Caco-2 (cell line): Measurements from ENCODE around the gene SLC2A11. TPM values are rescaled to one million over a fixed set of nuclear protein-coding genes. Genes with fewer than 3 reads are reported as not detected.

Experiments
- BruUV-seq: library from RNA; stranded (reverse); fragments of 400-500 nt; replicated peaks from 2 replicates; lab custom pipeline; 2021; lab: Mats Ljungman, UMichigan
- CTCF ChIA-PET: fragments of 300-600 bp; sonication (Branson Sonifier 250); formaldehyde crosslinking; loops from one replicate; lab custom pipeline; 2022; ENCODE audit warnings: antibody characterized with exemption; lab: Charles Lee
- POLR2A ChIA-PET: fragments of 300-600 bp; sonication (Branson Sonifier 250); formaldehyde crosslinking; loops from one replicate; lab custom pipeline; 2022; ENCODE audit warnings: antibody characterized with exemption; lab: Charles Lee
- DNase-seq, 2 experiments: peaks; one replicate each; pipeline versions ENCODE4 v3.0.0 to v3.0.0-alpha.2; 2020 to 2022
- H3K27me3 ChIP-seq: replicated peaks from 2 replicates; pipeline ENCODE4 v1.6.0; 2011; ENCODE audit warnings: low read length; ENCODE audit not compliant: control insufficient read depth, insufficient read depth
- H3K36me3 ChIP-seq: 2 replicates; pipeline ENCODE4 v1.5.1; 2011; ENCODE audit warnings: low read length; ENCODE audit not compliant: control insufficient read depth, insufficient read depth
- H3K4me1 ChIP-seq: fragments of 250-450 bp; sonication (Bioruptor Pico); 2 replicates; pipeline ENCODE4 v1.5.1; 2020; ENCODE audit warnings: mild to moderate bottlenecking
- H3K4me3 ChIP-seq: 2 replicates; pipeline ENCODE4 v1.5.1; 2011; ENCODE audit warnings: low read depth, mild to moderate bottlenecking, control low read depth, low read length
- H3K9me3 ChIP-seq: fragments of 250-450 bp; sonication (Bioruptor Pico); 2 replicates; pipeline ENCODE4 v1.5.1; 2020; ENCODE audit warnings: mild to moderate bottlenecking, moderate library complexity
- H3K27ac Mint-ChIP-seq: one replicate; pipeline ENCODE4 v1.8.0; 2022; ENCODE audit warnings: mixed read lengths; ENCODE audit not compliant: unreplicated experiment
- H3K27me3 Mint-ChIP-seq: one replicate; pipeline ENCODE4 v1.8.0; 2022; ENCODE audit warnings: mixed read lengths; ENCODE audit not compliant: insufficient read depth, unreplicated experiment
- H3K36me3 Mint-ChIP-seq: one replicate; pipeline ENCODE4 v1.8.0; 2022; ENCODE audit warnings: mild to moderate bottlenecking, mixed read lengths; ENCODE audit not compliant: insufficient read depth, unreplicated experiment
- H3K4me1 Mint-ChIP-seq: one replicate; pipeline ENCODE4 v1.8.0; 2022; ENCODE audit warnings: low read depth, mixed read lengths; ENCODE audit not compliant: unreplicated experiment
- H3K4me3 Mint-ChIP-seq: one replicate; pipeline ENCODE4 v1.8.0; 2022; ENCODE audit warnings: mild to moderate bottlenecking, moderate library complexity, mixed read lengths; ENCODE audit not compliant: unreplicated experiment
- H3K9me3 Mint-ChIP-seq: one replicate; pipeline ENCODE4 v1.8.0; 2022; ENCODE audit warnings: mixed read lengths; ENCODE audit not compliant: unreplicated experiment
- CTCF ChIP-seq, 2 experiments: fragments of 200-600 bp in 1 of 2; IDR thresholded peaks; 1 replicate in 1 of 2; 2 replicates in 1 of 2; pipeline versions ENCODE4 v1.5.1 to v1.8.0; 2011 to 2022; ENCODE audit warnings: antibody characterized with exemption in 1 of 2, control low read depth in 1 of 2, inconsistent platforms in 1 of 2, low read depth in 1 of 2, low read length in 1 of 2, mild to moderate bottlenecking in 1 of 2, moderate library complexity in 1 of 2; ENCODE audit not compliant: insufficient read depth in 1 of 2, severe bottlenecking in 1 of 2, unreplicated experiment in 1 of 2
- intact Hi-C: fragments of 100-400 bp; cut with micrococcal nuclease; formaldehyde crosslinking; loops from one replicate; pipeline ENCODE4 v1.10.0; 2022; ENCODE audit not compliant: unreplicated experiment
- total RNA-seq: library from RNA; stranded (reverse); gene quantifications from 2 replicates; pipeline ENCODE4 v1.2.3, GENCODE V29; 2022

The SLC2A11 gene
- total RNA-seq, 1 experiment from 2014 or later: 32.4 TPM

DNA sequence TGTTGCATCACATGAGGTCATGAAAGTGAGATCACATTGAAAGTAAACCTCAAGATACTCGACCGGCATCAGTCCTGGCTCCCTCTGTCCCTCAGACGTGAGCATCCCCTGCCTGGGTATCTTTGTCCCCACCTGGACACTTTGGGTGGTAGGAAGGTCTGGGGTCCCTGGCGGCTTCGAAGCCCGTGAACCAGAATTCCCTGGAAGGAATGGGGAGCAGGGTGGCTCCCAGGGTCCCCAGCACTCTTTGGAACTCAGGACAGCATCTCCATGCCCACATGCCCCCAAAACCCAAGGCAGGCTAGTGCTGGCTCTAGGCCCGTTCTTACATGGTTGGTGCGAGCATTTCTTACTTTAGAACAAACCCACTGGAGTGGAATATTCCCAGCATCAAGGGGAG, 26.4 kb upstream of the SLC2A11 start:
- H3K4me3 Mint-ChIP-seq: no peak overlapping the region
- Histone ChIP-seq H3K27me3 (no peaks in the 10 kb centered on the region), H3K9me3 (no peaks in the 10 kb centered on the region), H3K4me3 (no peak overlapping the region), H3K36me3 (peaks cover 5% of the 10 kb centered on the region), H3K4me1 (no peaks in the 10 kb centered on the region)
- DNase-seq: no peak
- TF ChIP-seq CTCF (IDR thresholded peaks at IDR 0.05; ENCODE audit: insufficient read depth in 1 of 2, low read depth in 1 of 2, low read length in 1 of 2, severe bottlenecking in 1 of 2, unreplicated experiment in 1 of 2): no peak
- no peaks in the 10 kb centered on the region for H3K9me3 Mint-ChIP-seq
- H3K36me3 Mint-ChIP-seq: peaks cover 62% of the 10 kb centered on the region
- intact Hi-C loops: no loop called here
- POLR2A ChIA-PET: no interaction called here
- no TSS peak for BruUV-seq
- CTCF ChIA-PET: no interaction called here
- H3K27me3 Mint-ChIP-seq: no peaks in the 10 kb centered on the region
- no peaks in the 10 kb centered on the region for H3K4me1 Mint-ChIP-seq
- H3K27ac Mint-ChIP-seq: no peak overlapping the region

DNA sequence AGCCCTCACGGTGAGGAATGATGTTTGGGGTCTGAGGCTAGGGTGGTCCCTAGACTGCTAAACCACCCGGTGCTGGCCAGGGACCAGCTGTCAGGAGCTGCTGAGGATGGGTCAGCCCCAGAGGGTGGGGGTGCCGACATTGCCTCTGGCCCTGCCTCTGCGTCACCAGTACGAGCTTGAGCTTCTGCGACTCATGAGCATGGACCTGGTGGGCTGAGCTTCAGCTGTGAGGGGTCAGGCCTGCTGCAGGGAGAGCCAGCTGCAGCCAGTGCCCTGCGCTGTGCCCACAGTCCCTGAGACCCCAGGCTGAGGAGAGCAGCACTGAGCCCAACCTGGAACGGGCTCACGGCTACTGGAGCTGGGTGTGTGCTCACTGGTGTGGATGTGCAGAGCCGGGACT, 25.9 kb upstream of the SLC2A11 start:
- Mint-ChIP-seq H3K4me3 (no peak overlapping the region), H3K9me3 (no peaks in the 10 kb centered on the region), H3K36me3 (peaks cover 59% of the 10 kb centered on the region), H3K27me3 (no peaks in the 10 kb centered on the region), H3K4me1 (no peaks in the 10 kb centered on the region), H3K27ac (no peak overlapping the region)
- TF ChIP-seq CTCF (IDR thresholded peaks at IDR 0.05; ENCODE audit: insufficient read depth in 1 of 2, low read depth in 1 of 2, low read length in 1 of 2, severe bottlenecking in 1 of 2, unreplicated experiment in 1 of 2): no peak
- no TSS peak for BruUV-seq
- peaks cover 3% of the 10 kb centered on the region for H3K36me3 ChIP-seq
- H3K27me3 ChIP-seq: no peaks in the 10 kb centered on the region
- ChIA-PET CTCF (interaction anchor here (0.6 kb wide), 1 partner anchor 455 kb away, joined by 13 read pairs; no protein-coding TSS in a partner anchor), POLR2A (no interaction called here)
- no peaks in the 10 kb centered on the region for H3K9me3 ChIP-seq
- DNase-seq: peak in 1 of 2 experiments; percentile 30
- H3K4me1 ChIP-seq: no peaks in the 10 kb centered on the region
- intact Hi-C loops: no loop called here
- H3K4me3 ChIP-seq: no peak overlapping the region

- Histone ChIP-seq H3K4me1 (no peaks in the 10 kb centered on the region), H3K9me3 (no peaks in the 10 kb centered on the region), H3K36me3 (peaks cover 3% of the 10 kb centered on the region), H3K4me3 (no peak overlapping the region), H3K27me3 (no peaks in the 10 kb centered on the region)
- BruUV-seq: no TSS peak
- ChIA-PET CTCF (interaction anchor here (0.6 kb wide), 1 partner anchor 455 kb away, joined by 13 read pairs; no protein-coding TSS in a partner anchor), POLR2A (no interaction called here)
- H3K36me3 Mint-ChIP-seq: peaks cover 64% of the 10 kb centered on the region
- H3K9me3 Mint-ChIP-seq: no peaks in the 10 kb centered on the region
- intact Hi-C loops: no loop called here
- no peak overlapping the region for H3K27ac Mint-ChIP-seq
- DNase-seq: peak in 1 of 2 experiments; percentile 26
- no peak for TF ChIP-seq CTCF (IDR thresholded peaks at IDR 0.05; ENCODE audit: insufficient read depth in 1 of 2, low read depth in 1 of 2, low read length in 1 of 2, severe bottlenecking in 1 of 2, unreplicated experiment in 1 of 2)
- H3K27me3 Mint-ChIP-seq: no peaks in the 10 kb centered on the region
- no peaks in the 10 kb centered on the region for H3K4me1 Mint-ChIP-seq
- H3K4me3 Mint-ChIP-seq: no peak overlapping the region
Measured at GRCh38 chr22:23832226-23833016, 25.3 kb upstream of the SLC2A11 start.
